Activated CD4-positive, alpha-beta memory T cell treated with anti-CD3 and anti-CD28 coated beads, Interleukin-2, amount 10 ng/mL, durations not matched to agents 7 days and 5 days (primary cell): ENCODE measurements around the gene EFR3B. TPM values are rescaled to one million over a fixed set of nuclear protein-coding genes. Genes with fewer than 3 reads are reported as not detected.

Experiments used
- CTCF ChIA-PET: fragments of 350-600 bp; sonication (Branson Sonifier 250); formaldehyde crosslinking; loops from one replicate; lab custom pipeline; 2021; ENCODE audit warnings: antibody characterized with exemption, inconsistent platforms; lab: Charles Lee
- POLR2A ChIA-PET: fragments of 350-600 bp; sonication (Branson Sonifier 250); formaldehyde crosslinking; loops from one replicate; lab custom pipeline; 2021; ENCODE audit warnings: antibody characterized with exemption; lab: Charles Lee
- DNase-seq: peaks from one replicate; pipeline ENCODE4 v3.0.0-alpha.2; 2020
- H3K27ac Mint-ChIP-seq: one replicate; pipeline ENCODE4 v1.8.0; 2021; ENCODE audit warnings: mild to moderate bottlenecking, mixed read lengths
- H3K27me3 Mint-ChIP-seq: one replicate; pipeline ENCODE4 v1.8.0; 2021; ENCODE audit warnings: mixed read lengths
- H3K36me3 Mint-ChIP-seq: one replicate; pipeline ENCODE4 v1.8.0; 2021; ENCODE audit warnings: low read depth, mixed read lengths
- H3K4me1 Mint-ChIP-seq: one replicate; pipeline ENCODE4 v1.8.0; 2021; ENCODE audit warnings: mixed read lengths
- H3K4me3 Mint-ChIP-seq: one replicate; pipeline ENCODE4 v1.8.0; 2021; ENCODE audit warnings: mild to moderate bottlenecking, mixed read lengths
- H3K9me3 Mint-ChIP-seq: one replicate; pipeline ENCODE4 v1.8.0; 2021; ENCODE audit warnings: mixed read lengths
- total RNA-seq, 2 experiments: library from RNA; stranded (reverse); gene quantifications; one replicate each; pipeline ENCODE4 v1.2.3, GENCODE V29; 2021

The EFR3B gene
- total RNA-seq, 2 experiments from 2014 or later = not detected

DNA sequence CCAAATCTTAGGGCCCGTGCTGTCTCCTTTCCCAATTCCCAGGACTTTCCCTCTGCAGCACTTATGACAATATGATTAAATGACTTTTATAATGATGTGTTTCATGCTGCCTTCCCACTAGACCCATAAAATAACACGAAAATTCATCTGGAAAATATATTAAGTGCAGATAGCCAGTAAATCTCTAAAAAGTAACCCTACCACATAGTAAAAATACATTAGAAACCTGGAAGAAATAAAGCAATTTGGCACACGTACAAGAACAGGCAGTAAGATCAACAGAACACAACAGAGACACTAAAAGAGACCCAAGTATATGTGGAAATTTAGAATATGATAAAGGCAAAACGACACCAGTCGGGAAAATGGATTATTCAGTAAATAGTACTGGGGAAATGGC, 156.7 kb downstream of the EFR3B start:
- H3K9me3 Mint-ChIP-seq = no peaks in the 10 kb centered on the region
- peaks cover 8% of the 10 kb centered on the region for H3K4me1 Mint-ChIP-seq
- POLR2A ChIA-PET = no interaction called here
- CTCF ChIA-PET = no interaction called here
- no peak overlapping the region for H3K4me3 Mint-ChIP-seq
- no peak overlapping the region for H3K27ac Mint-ChIP-seq
- DNase-seq = no peak
- H3K36me3 Mint-ChIP-seq = no peaks in the 10 kb centered on the region
- H3K27me3 Mint-ChIP-seq = peaks cover 12% of the 10 kb centered on the region

DNA sequence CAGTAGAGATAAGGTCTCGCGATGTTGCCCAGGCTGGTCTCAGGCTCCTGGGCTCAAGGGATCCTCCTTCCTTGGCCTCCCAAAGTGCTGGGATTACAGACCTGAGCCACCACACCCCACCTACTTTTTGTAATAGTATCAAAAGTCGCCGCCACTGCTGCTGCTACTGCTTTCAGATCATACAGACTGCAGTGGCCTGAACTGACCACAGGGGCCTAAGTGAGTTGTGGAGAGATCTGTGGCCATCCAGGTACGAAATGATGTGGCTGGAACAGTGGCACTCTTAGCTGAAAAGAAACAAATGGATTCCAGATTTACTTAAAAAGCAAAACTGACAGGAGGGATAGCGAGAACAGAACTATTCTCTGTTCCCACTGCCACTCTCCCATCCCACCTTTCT, 159.4 kb downstream of the EFR3B start:
- Mint-ChIP-seq H3K4me3 (no peak overlapping the region), H3K27ac (no peak overlapping the region), H3K36me3 (no peaks in the 10 kb centered on the region), H3K27me3 (peaks cover 12% of the 10 kb centered on the region), H3K9me3 (no peaks in the 10 kb centered on the region), H3K4me1 (peaks cover 8% of the 10 kb centered on the region)
- DNase-seq = no peak
- ChIA-PET CTCF (no interaction called here), POLR2A (no interaction called here)

DNA sequence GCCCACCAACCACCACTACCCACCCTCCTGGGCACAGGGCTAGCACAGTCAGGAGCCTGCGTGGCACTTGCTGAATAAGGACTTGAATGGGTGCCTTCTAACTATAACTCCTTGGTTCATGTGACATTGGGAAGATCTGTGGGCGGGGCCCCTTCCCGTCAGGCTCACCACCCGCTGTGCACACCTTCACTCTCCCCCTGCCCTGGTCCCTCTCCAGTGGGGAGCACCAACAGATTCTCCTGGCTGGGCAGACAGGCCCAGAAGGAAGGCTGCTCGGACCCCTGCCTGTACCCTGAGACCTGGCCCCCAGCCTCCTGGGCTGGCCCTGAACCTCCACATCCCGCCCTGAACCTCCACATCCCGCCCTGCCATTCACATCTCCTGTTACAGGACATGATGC, 159.9 kb downstream of the EFR3B start:
- no peak for DNase-seq
- H3K9me3 Mint-ChIP-seq = no peaks in the 10 kb centered on the region
- ChIA-PET CTCF (no interaction called here), POLR2A (no interaction called here)
- no peak overlapping the region for H3K27ac Mint-ChIP-seq
- H3K4me1 Mint-ChIP-seq = peaks cover 8% of the 10 kb centered on the region
- no peak overlapping the region for H3K4me3 Mint-ChIP-seq
- H3K36me3 Mint-ChIP-seq = no peaks in the 10 kb centered on the region
- peaks cover 12% of the 10 kb centered on the region for H3K27me3 Mint-ChIP-seq

DNA sequence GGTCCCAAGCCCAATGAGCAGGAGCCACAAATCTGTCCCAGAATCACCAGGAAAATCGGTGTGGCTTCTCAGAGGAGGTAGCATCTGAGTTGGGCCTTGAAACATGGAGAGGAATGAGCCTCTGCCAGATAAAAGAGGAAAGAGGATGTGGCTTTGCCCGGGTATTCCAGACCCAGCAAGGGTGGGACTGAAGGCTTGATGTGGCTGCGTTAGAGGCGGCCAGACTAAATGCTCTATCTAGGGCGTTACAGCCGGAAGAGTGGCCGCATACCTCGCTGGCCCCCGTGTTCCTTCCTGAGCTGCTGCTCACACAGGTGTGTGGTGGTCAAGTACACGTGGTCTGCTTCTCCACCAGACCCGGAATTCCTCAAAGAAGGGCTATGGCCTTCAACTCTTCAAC, 160.4 kb downstream of the EFR3B start:
- Mint-ChIP-seq H3K27me3 (peaks cover 12% of the 10 kb centered on the region), H3K27ac (no peak overlapping the region), H3K4me3 (no peak overlapping the region), H3K4me1 (peaks cover 8% of the 10 kb centered on the region), H3K9me3 (no peaks in the 10 kb centered on the region), H3K36me3 (no peaks in the 10 kb centered on the region)
- DNase-seq = no peak
- ChIA-PET CTCF (no interaction called here), POLR2A (no interaction called here)

DNA sequence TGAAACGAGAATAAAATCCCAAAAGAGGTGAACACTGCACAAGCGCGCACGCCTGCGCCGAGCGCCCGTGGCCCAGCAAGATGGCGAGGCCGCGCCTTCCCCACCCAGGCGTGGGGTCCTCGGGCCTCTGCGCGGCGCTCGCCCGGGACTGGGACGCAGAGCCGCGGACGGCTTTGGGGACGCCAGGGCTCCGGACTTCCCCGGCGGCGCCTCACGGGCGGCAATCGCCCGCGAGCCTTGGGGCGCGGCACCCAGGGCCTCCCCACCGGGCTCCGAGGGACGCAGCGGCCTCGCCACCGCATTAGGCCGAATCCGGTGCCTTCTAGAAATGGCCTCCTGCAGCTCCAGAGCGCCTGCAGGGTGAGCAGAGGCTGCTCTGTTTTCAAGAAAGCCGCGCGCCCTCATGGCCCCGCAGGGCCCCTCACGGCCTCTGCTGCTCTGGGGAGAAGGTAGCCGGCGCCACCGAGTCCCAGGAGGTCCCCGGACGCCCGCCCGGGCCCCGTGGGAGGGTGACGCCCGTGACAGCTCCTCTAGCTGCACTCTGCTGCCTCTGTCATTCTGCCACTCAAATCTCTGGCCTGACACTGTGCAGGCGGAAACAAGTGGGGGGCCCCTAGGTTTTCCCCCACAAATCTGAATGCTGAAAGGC, 162.4 kb downstream of the EFR3B start:
- Mint-ChIP-seq H3K27me3 (peaks cover 2% of the 10 kb centered on the region), H3K27ac (no peak overlapping the region), H3K9me3 (no peaks in the 10 kb centered on the region), H3K4me1 (peaks cover 10% of the 10 kb centered on the region), H3K36me3 (no peaks in the 10 kb centered on the region), H3K4me3 (no peak overlapping the region)
- CTCF ChIA-PET = no interaction called here
- POLR2A ChIA-PET = no interaction called here
- no peak for DNase-seq

DNA sequence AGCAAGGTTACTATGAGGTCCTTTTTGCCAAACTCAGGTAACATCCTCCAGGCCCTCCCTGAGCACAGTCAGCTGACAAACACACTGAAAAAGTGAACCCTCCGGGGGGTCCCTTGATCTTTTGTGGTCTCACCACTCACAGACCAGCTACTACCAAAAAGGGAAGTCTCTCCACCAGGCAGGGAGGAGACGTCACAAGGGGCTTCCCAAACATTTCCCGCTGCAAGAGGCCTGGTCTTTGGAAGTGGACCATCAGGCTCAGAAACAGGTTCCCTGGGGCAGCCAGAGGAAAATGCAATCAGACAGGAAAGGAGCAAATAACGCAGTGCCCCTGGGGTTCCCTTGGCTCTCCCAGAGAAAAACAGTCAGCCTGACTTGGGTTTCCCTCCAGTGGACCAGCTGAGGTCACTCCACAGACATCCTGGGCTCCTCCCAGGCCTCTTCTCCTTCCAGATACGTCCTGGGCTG, 165.2 kb downstream of the EFR3B start:
- Mint-ChIP-seq H3K9me3 (no peaks in the 10 kb centered on the region), H3K27ac (no peak overlapping the region), H3K4me3 (no peak overlapping the region), H3K36me3 (no peaks in the 10 kb centered on the region), H3K4me1 (peaks cover 25% of the 10 kb centered on the region), H3K27me3 (no peaks in the 10 kb centered on the region)
- ChIA-PET POLR2A (no interaction called here), CTCF (interaction anchor here (0.6 to 1.5 kb wide), 2 partner anchors 10 to 372 kb away, joined by 3 to 7 read pairs; no protein-coding TSS in a partner anchor)
- DNase-seq = no peak

Other genes starting within 250 kb of the EFR3B start
- gene PTRHD1, start 248.7 kb upstream of the EFR3B start, total RNA-seq = 10 to 100 TPM; 25.4 to 25.5 TPM
- 10 to 100 TPM; 40.3 to 42.9 TPM for gene CENPO, start 248.7 kb upstream of the EFR3B start, total RNA-seq
- 10 to 100 TPM; 55.6 to 58.5 TPM for gene ADCY3, start 121.8 kb upstream of the EFR3B start, total RNA-seq
- 1 to 10 TPM; 7.6 to 8.1 TPM for gene DNAJC27, start 70.1 kb upstream of the EFR3B start, total RNA-seq
- gene POMC, start 126.5 kb downstream of the EFR3B start, total RNA-seq = 1 to 10 TPM; 2.7 to 3.0 TPM